SKM-1 treated with dmso at 0.1 percent for 144 hours (cell line): ENCODE data around the gene CDIPT.

ENCODE experiments used
- DNase-seq: peaks from one replicate; lab custom pipeline; 2025; ENCODE audit not compliant: unreplicated experiment; lab: John Stamatoyannopoulos, UW

Gene CDIPT

GRCh38 chr16:29860218-29860617 is 2.8 kb downstream of the CDIPT start:
- DNase-seq: no peak

GRCh38 chr16:29858974-29859373 is 4.1 kb downstream of the CDIPT start:
- no peak for DNase-seq

GRCh38 chr16:29858149-29858849 is 4.7 kb downstream of the CDIPT start:
- DNase-seq: no peak

- DNase-seq: no peak
These were observed 5.8 kb downstream of the CDIPT start for GRCh38 chr16:29857133-29857760.

- DNase-seq: no peak
These were observed 8.4 kb downstream of the CDIPT start for GRCh38 chr16:29854520-29855100.

- DNase-seq: no peak
These were observed 10.4 kb downstream of the CDIPT start for GRCh38 chr16:29852654-29853053.

- no peak for DNase-seq
These were observed 12.0 kb downstream of the CDIPT start for GRCh38 chr16:29850998-29851397.

GRCh38 chr16:29849505-29849904 is 13.5 kb downstream of the CDIPT start:
- no peak for DNase-seq

- peak; percentile 66 for DNase-seq
These were observed 14.4 kb downstream of the CDIPT start for GRCh38 chr16:29848420-29849297.

GRCh38 chr16:29845656-29846055 is 17.4 kb downstream of the CDIPT start:
- DNase-seq: no peak

- no peak for DNase-seq
These were observed 18.3 kb downstream of the CDIPT start for GRCh38 chr16:29844575-29845331.

GRCh38 chr16:29843931-29844330 is 19.1 kb downstream of the CDIPT start:
- DNase-seq: no peak

GRCh38 chr16:29842732-29843346 is 20.2 kb downstream of the CDIPT start:
- DNase-seq: no peak

GRCh38 chr16:29841631-29842030 is 21.4 kb downstream of the CDIPT start:
- no peak for DNase-seq

- no peak for DNase-seq
These were observed 22.8 kb downstream of the CDIPT start for GRCh38 chr16:29840240-29840639.

GRCh38 chr16:29839822-29840221 is 23.2 kb downstream of the CDIPT start:
- no peak for DNase-seq

- DNase-seq: no peak
These were observed 25.2 kb downstream of the CDIPT start for GRCh38 chr16:29837841-29838240.

- no peak for DNase-seq
These were observed 26.4 kb downstream of the CDIPT start for GRCh38 chr16:29836623-29837022.

GRCh38 chr16:29835926-29836325 is 27.1 kb downstream of the CDIPT start:
- DNase-seq: no peak

GRCh38 chr16:29834079-29834478 is 28.9 kb downstream of the CDIPT start:
- DNase-seq: no peak
